GM12891 (cell line): ENCODE data around the gene MAMSTR.

ENCODE experiments used
- PAX5 ChIP-seq: IDR thresholded peaks from 2 replicates; pipeline ENCODE4 v1.6.1; 2011; ENCODE audit warnings: low read length, moderate library complexity, mild to moderate bottlenecking; ENCODE audit not compliant: insufficient read depth, severe bottlenecking
- POLR2A ChIP-seq: IDR thresholded peaks from 2 replicates; pipeline ENCODE4 v1.6.1; 2011; ENCODE audit warnings: low read depth, low read length, control low read depth
- POLR2AphosphoS5 ChIP-seq: IDR thresholded peaks from 2 replicates; pipeline ENCODE4 v1.6.1; 2011; ENCODE audit warnings: low read depth, low read length, control low read depth
- SPI1 ChIP-seq: IDR thresholded peaks from 2 replicates; pipeline ENCODE4 v1.6.1; 2011; ENCODE audit warnings: low read depth, low read length, control low read depth
- TAF1 ChIP-seq: IDR thresholded peaks from 2 replicates; pipeline ENCODE4 v1.6.1; 2011; ENCODE audit warnings: low read depth, low read length, control low read depth

DNA sequence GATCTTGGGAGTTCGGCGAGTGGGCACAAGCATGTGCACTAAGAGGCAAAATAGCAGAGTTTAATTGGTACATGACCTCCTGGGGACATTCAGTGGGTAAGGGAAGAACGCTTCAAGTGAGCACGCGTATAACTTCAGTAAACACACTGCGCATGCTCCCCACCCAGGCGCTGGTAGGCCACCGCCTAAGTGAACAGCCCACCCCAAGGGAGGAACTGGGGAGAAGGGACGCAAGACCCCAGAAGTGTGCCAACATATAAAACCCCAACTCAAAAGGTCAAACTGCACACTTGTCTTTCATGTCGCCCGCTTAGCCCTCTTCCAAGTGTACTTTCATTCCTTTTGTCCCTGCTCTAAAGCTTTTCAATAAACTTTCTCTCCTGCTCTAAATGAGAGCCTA lies 36.2 kb downstream of the MAMSTR start:
- TF ChIP-seq POLR2AphosphoS5 (no peak), POLR2A (no peak), SPI1 (no peak), TAF1 (no peak), PAX5 (no peak)
